Measurements from ENCODE around the gene AXIN2.

AXIN2 gene

DNA sequence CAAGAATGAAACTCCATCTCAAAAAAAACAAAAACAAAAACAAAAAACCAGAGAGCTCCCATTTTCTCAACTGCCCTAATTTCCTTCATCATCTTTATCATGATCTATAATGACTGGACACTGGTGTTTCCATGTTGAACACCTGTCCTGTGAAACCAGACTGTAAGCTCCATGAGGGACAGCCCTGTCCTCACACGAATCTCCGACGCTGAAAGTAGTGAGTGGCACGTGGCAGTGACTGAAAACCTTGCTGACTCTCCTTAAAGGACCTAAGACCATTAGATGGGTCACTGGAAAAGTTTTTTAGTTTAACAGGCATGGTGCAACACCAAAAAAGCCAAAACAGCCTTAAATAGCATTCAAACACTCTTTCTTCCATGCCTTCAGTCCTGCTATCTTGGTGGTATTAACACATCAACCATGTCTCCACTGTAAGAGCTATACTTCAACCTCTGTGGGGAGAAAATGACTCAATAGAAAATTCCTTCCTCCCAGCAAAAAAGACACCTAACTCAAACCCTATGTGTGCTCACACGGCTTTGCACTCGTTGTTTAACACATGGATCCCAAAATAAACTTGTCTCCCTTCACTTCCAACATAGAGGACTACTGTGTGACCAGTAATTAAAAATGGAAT lies 8.3 kb downstream of the AXIN2 start:
- Histone ChIP-seq H3K27ac (no peak overlapping the region), H3K4me3 (no peak overlapping the region)
- DNase-seq (ENCODE audit: low spot score), result no peak
- TF ChIP-seq, protein P1, sequence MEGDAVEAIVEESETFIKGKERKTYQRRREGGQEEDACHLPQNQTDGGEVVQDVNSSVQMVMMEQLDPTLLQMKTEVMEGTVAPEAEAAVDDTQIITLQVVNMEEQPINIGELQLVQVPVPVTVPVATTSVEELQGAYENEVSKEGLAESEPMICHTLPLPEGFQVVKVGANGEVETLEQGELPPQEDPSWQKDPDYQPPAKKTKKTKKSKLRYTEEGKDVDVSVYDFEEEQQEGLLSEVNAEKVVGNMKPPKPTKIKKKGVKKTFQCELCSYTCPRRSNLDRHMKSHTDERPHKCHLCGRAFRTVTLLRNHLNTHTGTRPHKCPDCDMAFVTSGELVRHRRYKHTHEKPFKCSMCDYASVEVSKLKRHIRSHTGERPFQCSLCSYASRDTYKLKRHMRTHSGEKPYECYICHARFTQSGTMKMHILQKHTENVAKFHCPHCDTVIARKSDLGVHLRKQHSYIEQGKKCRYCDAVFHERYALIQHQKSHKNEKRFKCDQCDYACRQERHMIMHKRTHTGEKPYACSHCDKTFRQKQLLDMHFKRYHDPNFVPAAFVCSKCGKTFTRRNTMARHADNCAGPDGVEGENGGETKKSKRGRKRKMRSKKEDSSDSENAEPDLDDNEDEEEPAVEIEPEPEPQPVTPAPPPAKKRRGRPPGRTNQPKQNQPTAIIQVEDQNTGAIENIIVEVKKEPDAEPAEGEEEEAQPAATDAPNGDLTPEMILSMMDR (IDR thresholded peaks at IDR 0.05), result no peak

DNA sequence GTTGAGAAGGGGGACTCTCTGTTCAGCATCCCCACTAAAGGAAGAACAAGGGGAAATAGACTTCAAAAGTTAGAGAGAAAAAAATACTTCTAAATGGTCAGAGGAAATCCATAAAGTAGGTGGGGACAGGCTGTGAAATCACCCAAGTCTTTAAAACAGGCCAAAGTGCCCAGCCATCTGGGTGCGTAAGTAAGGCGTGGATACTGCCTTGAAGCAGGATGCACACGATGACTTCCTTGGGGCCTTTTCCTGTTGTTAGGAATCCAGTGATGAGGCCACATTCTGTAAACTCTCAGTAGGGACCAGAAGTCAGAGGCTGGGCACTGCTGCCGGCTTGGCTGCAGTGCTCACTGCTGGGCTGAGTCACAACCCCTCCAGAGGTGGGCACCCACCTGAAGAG lies 9.2 kb downstream of the AXIN2 start:
- TF ChIP-seq, protein P1 (IDR thresholded peaks at IDR 0.05), result no peak
- no peak overlapping the region for H3K4me3 ChIP-seq
- no peak for DNase-seq (ENCODE audit: low spot score)
- H3K27ac ChIP-seq, result no peak overlapping the region

DNA sequence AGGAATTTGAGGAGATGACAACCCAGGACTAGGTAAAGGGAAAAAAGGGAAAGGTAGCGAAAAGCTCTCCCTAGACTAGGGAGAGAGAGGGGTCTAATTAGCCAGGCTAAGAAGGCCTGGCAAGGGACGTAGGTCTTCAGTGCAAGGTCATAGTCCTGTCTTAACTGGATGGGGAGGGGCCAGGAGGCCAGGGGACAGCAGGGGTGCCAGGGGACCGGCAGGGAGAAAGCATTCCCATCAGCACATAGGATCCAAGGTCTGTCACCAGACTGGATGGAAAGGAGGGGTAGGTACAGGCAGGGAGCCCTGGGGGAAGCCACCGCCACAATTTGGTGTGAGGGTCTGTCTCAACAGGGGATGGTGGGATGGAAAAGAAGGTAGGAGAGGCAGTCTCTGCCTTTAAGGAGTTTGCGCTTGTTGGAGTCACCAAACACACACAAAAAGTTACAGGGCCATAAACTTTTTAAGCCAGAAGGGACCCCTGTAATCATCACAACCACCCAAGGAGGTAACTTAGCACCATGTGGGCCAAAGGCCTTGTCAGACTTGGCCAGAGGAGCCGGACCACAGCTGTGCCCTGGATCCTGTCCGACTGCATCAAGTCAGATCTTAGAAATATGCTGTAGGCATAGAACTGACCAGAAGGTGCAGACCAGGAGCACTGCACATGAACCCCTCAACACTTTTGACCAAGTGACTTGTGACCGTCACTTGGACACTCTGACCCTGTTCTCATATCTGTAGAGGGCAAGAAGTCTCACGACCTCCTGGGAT lies 10.0 kb downstream of the AXIN2 start:
- TF ChIP-seq, protein P1 (IDR thresholded peaks at IDR 0.05), result no peak
- Histone ChIP-seq H3K27ac (no peak overlapping the region), H3K4me3 (no peak overlapping the region)
- DNase-seq (ENCODE audit: low spot score), result no peak

DNA sequence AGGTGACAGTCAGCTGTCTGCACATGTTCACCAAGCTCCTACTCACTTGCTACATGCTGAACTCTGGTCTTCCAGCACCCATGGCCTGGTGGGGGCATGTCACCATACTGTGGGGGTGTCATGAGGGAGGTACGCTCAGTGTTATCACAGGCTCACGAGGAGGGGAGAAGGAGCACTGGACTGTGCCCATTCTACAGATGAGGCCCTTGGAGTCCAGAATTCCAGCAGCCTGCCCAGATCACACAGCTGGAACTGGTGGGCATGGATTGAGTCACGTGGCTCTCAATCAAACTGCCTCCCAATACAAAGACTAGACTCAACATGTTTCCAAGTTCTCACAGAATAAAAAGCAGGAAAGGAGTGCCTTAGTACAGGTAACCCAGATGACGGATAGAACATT lies 10.7 kb downstream of the AXIN2 start:
- TF ChIP-seq, protein P1 (IDR thresholded peaks at IDR 0.05), result no peak
- Histone ChIP-seq H3K4me3 (no peak overlapping the region), H3K27ac (no peak overlapping the region)
- DNase-seq (ENCODE audit: low spot score), result no peak

DNA sequence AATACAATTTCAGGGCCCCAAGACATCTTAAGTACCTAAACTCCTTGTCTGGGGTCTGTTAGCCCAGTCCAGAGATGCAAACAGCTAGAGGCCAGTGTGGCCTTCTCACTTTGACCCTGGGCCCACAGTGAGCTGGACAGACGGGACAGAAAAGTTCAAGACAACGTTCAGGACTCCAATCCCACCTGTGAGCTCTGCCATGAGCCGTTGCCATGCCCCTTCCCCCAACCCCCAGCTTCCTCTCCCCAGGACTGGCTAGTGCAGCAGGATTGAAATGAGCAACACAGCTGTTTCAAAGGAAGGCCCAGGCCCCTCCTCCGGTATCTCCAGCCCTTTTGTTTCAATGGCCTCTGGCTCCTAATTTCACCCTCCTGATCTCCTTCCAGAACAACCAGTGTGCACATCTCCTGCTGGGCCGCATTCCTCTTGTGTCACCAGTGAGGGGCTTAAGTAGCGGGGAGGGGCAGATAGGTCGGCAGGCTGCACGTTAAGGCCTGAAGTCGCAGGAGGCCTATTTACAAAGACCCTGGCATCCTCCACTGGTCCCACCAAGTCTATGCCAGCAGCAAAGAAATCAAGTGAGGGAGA lies 11.3 kb downstream of the AXIN2 start:
- H3K27ac ChIP-seq, result no peak overlapping the region
- TF ChIP-seq, protein P1 (IDR thresholded peaks at IDR 0.05), result no peak
- DNase-seq (ENCODE audit: low spot score), result no peak
- no peak overlapping the region for H3K4me3 ChIP-seq

DNA sequence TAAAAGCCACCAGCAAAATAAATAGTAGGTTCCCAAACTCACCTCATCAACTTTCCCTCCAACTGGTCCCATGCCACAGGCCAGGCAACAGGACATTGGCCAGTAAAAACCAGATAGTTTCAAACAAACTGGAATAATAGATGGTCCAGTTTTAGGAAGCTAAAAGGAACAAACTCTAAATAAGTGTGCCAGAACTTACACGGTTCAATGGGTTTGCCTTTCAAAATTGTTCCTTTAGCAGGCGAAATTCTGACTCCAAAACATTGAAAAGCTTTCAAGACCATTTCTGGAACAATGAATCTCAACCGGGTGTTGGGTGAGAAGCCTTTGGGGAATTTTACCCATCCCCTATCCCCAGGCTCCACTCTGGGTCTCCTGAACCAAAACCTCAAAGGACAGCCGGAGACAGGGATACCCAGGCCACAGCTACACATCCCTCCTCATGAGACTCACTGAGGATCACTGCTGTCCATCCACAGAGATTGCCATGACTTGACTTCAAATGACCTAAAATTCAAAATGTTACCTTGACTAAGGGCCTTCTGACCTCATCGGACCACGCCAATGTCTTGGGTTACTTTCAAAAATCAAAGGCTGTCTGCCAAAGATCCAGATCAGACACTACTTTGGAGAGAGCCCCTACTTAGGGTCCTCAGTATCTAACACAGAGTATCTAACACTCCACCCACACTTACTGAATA lies 13.0 kb downstream of the AXIN2 start:
- TF ChIP-seq, protein P1 (IDR thresholded peaks at IDR 0.05), result no peak
- Histone ChIP-seq H3K27ac (no peak overlapping the region), H3K4me3 (no peak overlapping the region)
- no peak for DNase-seq (ENCODE audit: low spot score)
